HL-60 (cell line): ENCODE results near the gene HAO2.
"Not testable (repeated sequence)": the region's sequence is repeated elsewhere in the genome, so short reads cannot be mapped to it uniquely, and the experiment has no call there.

Source experiments
- DNase-seq, 2 experiments: peaks; one replicate each; pipeline ENCODE4 v3.0.0-alpha.2; 2010 to 2020; ENCODE audit warnings: low read depth in 1 of 2, low spot score in 1 of 2
- H3K27ac ChIP-seq: fragments of 250-450 bp; sonication (Bioruptor Pico); replicated peaks from 2 replicates; pipeline ENCODE4 v1.5.1; 2020; ENCODE audit warnings: mild to moderate bottlenecking, moderate library complexity
- H3K27me3 ChIP-seq: fragments of 250-450 bp; sonication (Bioruptor Pico); 2 replicates; pipeline ENCODE4 v1.5.1; 2021; ENCODE audit warnings: mild to moderate bottlenecking, moderate library complexity; ENCODE audit not compliant: insufficient read depth, poor library complexity, severe bottlenecking
- H3K4me3 ChIP-seq: replicated peaks from 2 replicates; pipeline ENCODE4 v1.5.1; 2011; ENCODE audit warnings: mild to moderate bottlenecking, control low read depth, low read length; ENCODE audit not compliant: insufficient read depth
- GABPA ChIP-seq: IDR thresholded peaks from 2 replicates; pipeline ENCODE4 v1.6.1; 2012; ENCODE audit warnings: low read depth
- POLR2AphosphoS5 ChIP-seq: IDR thresholded peaks from 2 replicates; pipeline ENCODE4 v1.6.1; 2012; ENCODE audit warnings: low read depth
- SPI1 ChIP-seq: IDR thresholded peaks from 2 replicates; pipeline ENCODE4 v1.6.1; 2012; ENCODE audit warnings: low read depth, mild to moderate bottlenecking, borderline replicate concordance
- TF ChIP-seq, protein P1 (sequence below): IDR thresholded peaks from one replicate; pipeline ENCODE4 v1.5.1; 2011; ENCODE audit warnings: low read length, control low read depth, inconsistent platforms; ENCODE audit not compliant: insufficient read depth
- TF ChIP-seq, protein P2 (sequence below): IDR thresholded peaks from 2 replicates; pipeline ENCODE4 v1.6.1; 2012; ENCODE audit warnings: low read depth; ENCODE audit not compliant: insufficient replicate concordance

The HAO2 gene

DNA sequence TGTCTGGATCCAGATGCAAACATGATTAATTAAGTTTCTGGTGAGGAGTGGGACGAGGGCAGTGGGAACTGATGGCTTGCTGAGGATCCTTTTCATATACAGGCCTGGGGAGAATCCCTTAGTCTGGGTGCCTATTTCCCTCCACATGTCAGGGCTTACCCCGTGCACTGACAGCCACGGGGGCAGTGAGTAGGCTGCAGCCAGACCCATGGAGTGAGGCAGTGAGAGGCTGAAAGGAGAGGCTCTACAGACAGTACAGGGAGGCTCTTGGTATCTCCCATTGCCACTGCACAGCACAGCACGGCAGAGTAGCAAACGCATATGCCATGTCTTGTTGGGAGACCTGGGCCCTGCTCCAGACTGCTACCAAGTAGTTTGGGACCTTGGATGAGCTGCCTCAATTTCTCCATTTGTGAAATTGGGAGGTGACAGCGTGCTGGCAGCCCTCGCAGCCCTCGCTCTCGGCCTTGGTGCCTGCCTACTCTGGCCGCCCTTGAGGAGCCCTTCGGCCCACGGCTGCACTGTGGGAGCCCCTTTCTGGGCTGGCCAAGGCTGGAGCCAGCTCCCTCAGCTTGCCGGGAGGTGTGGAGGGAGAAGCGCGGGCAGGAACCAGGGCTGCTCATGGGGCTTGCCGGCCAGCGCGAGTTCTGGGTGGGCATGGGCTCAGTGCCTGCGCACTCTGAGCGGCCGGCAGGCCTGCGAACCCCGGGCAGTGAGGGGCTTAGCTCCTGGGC is 35.3 kb upstream of the HAO2 start:
- TF ChIP-seq, protein P1, sequence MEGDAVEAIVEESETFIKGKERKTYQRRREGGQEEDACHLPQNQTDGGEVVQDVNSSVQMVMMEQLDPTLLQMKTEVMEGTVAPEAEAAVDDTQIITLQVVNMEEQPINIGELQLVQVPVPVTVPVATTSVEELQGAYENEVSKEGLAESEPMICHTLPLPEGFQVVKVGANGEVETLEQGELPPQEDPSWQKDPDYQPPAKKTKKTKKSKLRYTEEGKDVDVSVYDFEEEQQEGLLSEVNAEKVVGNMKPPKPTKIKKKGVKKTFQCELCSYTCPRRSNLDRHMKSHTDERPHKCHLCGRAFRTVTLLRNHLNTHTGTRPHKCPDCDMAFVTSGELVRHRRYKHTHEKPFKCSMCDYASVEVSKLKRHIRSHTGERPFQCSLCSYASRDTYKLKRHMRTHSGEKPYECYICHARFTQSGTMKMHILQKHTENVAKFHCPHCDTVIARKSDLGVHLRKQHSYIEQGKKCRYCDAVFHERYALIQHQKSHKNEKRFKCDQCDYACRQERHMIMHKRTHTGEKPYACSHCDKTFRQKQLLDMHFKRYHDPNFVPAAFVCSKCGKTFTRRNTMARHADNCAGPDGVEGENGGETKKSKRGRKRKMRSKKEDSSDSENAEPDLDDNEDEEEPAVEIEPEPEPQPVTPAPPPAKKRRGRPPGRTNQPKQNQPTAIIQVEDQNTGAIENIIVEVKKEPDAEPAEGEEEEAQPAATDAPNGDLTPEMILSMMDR, result no peak
- TF ChIP-seq GABPA (no peak), SPI1 (no peak), POLR2AphosphoS5 (no peak)
- TF ChIP-seq, protein P2, sequence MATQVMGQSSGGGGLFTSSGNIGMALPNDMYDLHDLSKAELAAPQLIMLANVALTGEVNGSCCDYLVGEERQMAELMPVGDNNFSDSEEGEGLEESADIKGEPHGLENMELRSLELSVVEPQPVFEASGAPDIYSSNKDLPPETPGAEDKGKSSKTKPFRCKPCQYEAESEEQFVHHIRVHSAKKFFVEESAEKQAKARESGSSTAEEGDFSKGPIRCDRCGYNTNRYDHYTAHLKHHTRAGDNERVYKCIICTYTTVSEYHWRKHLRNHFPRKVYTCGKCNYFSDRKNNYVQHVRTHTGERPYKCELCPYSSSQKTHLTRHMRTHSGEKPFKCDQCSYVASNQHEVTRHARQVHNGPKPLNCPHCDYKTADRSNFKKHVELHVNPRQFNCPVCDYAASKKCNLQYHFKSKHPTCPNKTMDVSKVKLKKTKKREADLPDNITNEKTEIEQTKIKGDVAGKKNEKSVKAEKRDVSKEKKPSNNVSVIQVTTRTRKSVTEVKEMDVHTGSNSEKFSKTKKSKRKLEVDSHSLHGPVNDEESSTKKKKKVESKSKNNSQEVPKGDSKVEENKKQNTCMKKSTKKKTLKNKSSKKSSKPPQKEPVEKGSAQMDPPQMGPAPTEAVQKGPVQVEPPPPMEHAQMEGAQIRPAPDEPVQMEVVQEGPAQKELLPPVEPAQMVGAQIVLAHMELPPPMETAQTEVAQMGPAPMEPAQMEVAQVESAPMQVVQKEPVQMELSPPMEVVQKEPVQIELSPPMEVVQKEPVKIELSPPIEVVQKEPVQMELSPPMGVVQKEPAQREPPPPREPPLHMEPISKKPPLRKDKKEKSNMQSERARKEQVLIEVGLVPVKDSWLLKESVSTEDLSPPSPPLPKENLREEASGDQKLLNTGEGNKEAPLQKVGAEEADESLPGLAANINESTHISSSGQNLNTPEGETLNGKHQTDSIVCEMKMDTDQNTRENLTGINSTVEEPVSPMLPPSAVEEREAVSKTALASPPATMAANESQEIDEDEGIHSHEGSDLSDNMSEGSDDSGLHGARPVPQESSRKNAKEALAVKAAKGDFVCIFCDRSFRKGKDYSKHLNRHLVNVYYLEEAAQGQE, result no peak
- Histone ChIP-seq H3K27ac (no peak overlapping the region), H3K4me3 (no peak overlapping the region), H3K27me3 (no peaks in the 10 kb centered on the region)
- DNase-seq, result no peak

DNA sequence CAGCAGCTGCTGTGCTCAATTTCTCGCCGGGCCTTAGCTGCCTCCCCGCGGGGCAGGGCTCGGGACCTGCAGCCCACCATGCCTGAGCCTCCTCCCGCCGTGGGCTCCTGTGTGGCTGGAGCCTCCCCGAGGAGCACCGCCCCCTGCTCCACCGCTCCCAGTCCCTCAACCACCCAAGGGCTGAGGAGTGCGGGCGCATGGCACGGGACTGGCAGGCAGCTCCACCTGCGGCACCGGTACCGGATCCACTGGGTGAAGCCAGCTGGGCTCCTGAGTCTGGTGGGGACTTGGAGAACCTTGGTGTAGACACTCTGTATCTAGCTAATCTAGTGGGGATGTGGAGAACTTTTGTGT is 34.7 kb upstream of the HAO2 start:
- not testable (repeated sequence) for DNase-seq, H3K27ac ChIP-seq, H3K27me3 ChIP-seq, H3K4me3 ChIP-seq

DNA sequence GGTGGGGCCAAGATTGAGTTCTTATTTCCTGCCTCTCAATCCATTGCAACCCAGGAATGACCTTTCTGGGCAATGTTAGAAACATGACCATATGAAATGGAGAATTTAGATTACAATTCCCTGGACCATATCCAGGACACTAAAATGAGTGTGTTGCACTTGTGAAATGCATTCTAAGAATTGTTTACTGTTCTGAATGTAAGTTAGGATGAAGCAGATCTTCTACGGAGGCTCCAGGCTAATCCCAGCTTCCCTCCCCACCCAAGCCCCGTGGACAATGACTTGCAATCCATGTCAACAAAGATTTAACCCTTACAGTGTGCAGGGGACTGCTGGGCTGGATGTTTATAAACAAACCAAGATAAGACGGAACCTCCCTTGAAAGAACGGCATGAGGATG is 31.7 kb upstream of the HAO2 start:
- Histone ChIP-seq H3K4me3 (no peak overlapping the region), H3K27ac (no peak overlapping the region), H3K27me3 (no peaks in the 10 kb centered on the region)
- no peak for DNase-seq
- no peak for TF ChIP-seq POLR2AphosphoS5

DNA sequence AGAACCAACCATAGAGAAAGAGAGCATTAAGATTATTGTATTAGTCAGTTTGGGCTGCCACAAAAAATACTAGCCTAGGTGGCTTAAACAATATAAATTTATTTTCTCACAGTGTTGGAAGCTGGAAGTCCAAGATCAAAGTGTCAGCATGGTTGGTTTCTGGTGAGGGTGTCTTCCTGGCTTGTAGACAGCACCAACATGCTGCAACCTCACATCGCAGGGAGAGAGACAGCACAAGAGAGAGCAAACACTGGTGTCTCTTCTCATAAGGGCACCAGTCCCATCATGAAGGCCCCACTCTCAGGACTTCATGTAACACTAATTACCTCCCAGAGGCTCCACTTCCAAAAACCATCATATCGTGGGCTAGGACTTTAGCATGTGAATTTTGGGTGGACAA is 30.6 kb upstream of the HAO2 start:
- Histone ChIP-seq H3K27me3 (no peaks in the 10 kb centered on the region), H3K27ac (no peak overlapping the region), H3K4me3 (no peak overlapping the region)
- DNase-seq, result no peak
- TF ChIP-seq POLR2AphosphoS5, result no peak
- TF ChIP-seq, protein P2, result no peak
- TF ChIP-seq, protein P1, result no peak
- TF ChIP-seq GABPA, result no peak
- TF ChIP-seq SPI1, result no peak

DNA sequence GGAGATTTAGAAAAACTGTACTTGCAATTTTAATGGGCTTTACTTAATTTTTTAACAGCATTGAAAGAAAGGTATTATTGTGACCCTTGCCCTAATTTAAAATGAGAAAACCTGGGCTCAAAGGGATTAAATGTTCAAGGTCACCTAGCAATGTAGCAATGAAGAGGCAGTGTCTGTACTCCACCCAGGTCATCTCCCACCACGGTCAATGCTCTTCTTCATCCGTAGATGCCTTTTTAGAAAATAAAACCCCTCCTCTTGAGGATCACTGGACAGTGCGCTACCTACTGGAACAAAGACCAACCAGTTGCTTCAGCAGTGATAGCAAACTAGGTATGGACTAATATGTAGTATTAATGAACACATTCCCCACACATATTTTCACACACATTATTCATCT is 29.8 kb upstream of the HAO2 start:
- TF ChIP-seq, protein P1, result no peak
- no peak for TF ChIP-seq SPI1
- DNase-seq, result no peak
- H3K27ac ChIP-seq, result no peak overlapping the region
- H3K27me3 ChIP-seq, result no peaks in the 10 kb centered on the region
- no peak overlapping the region for H3K4me3 ChIP-seq
